ENCODE results near the gene NPR3. TPM values are rescaled to one million over a fixed set of nuclear protein-coding genes. Genes with fewer than 3 reads are reported as not detected.

Gene NPR3
- total and polyA plus RNA-seq, 8 donors: 16.5 to 48.2 (median 37.0) TPM

DNA sequence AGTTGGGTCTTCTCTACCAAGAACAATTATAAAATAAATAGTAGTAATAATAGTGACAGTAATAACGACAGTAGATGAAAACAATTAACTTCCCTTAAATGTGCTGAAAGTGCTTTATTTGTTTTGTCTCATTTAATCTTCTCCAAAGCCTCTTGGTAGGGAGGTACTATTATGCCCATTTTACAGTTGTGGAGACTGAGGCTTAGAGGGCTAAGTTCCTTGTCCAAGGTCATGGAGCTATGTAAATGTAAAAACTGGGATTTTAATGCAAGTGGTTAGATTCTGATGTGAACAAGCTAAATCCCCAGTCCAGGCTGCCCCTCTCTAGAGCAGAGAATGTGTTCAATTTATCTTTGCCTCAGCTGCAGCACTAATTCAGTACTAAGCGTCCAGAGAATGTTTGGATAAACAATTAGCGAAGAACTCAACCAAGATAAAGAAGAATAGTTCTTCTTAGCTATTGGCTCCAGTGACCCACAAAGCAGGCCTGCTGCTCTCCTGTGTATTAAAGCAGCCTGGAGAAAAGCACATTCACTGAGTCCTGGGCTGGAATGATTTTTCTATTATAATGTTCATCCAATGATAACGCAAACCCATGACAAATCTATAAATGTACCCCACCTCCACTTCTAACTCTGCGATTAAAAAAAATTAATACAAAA is 68.8 kb downstream of the NPR3 start:
- intact Hi-C loops (cut with DNase I): no loop called here
- H3K4me3 ChIP-seq: no peak overlapping the region
- no peak for TF ChIP-seq CTCF (IDR thresholded peaks at IDR 0.05)
- H3K36me3 ChIP-seq: no peaks in the 10 kb centered on the region
- no peaks in the 10 kb centered on the region for H3K4me1 ChIP-seq
- ATAC-seq: no peak
- DNase-seq: no peak
- H3K27ac ChIP-seq: no peak overlapping the region
- no peaks in the 10 kb centered on the region for H3K9me3 ChIP-seq
- no peaks in the 10 kb centered on the region for H3K27me3 ChIP-seq

DNA sequence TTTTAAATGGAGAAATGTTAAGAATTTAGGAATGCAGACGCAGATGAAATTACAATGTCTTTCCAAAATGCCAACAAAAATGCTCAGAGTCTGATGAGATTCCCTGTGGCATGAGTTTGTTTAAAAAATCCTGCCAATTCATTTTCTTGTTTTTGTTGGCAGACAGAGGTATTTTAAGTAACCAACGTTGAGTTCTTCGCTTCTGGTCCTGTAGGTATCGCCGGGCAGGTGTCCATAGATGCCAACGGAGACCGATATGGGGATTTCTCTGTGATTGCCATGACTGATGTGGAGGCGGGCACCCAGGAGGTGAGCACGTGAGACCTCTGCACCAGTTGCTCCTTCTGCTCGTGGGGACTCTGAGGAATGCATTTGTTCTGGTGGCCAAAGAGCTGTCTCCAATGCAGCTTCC is 69.4 kb downstream of the NPR3 start:
- no peaks in the 10 kb centered on the region for H3K9me3 ChIP-seq
- no peaks in the 10 kb centered on the region for H3K36me3 ChIP-seq
- TF ChIP-seq CTCF (IDR thresholded peaks at IDR 0.05): no peak
- H3K4me1 ChIP-seq: no peaks in the 10 kb centered on the region
- no peak overlapping the region for H3K4me3 ChIP-seq
- ATAC-seq (no peak), DNase-seq (no peak)
- intact Hi-C loops (cut with DNase I): no loop called here
- H3K27me3 ChIP-seq: no peaks in the 10 kb centered on the region
- no peak overlapping the region for H3K27ac ChIP-seq

DNA sequence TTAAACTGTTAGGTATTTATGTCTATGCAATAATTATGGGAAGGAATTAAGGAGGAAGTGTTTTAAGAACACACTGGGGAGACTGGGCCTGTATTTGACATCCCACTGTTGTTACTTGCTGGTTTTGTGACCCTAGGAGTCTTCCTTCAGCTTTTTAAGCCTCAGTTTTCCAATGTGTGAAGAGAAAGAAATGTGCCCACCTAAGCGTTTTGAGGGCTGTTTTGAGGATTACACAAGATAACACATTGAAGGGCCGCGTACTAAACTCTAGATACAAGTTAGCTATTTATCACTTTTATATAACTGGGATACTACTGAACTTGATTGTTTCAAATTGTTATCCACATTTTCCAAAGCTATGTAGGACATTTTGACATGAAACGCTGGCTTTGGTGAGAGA is 72.5 kb downstream of the NPR3 start:
- no peaks in the 10 kb centered on the region for H3K4me1 ChIP-seq
- ATAC-seq: no peak
- H3K27ac ChIP-seq: no peak overlapping the region
- DNase-seq: no peak
- intact Hi-C loops (cut with DNase I): no loop called here
- H3K27me3 ChIP-seq: no peaks in the 10 kb centered on the region
- H3K36me3 ChIP-seq: no peaks in the 10 kb centered on the region
- no peaks in the 10 kb centered on the region for H3K9me3 ChIP-seq
- H3K4me3 ChIP-seq: no peak overlapping the region
- TF ChIP-seq CTCF (IDR thresholded peaks at IDR 0.05): no peak

DNA sequence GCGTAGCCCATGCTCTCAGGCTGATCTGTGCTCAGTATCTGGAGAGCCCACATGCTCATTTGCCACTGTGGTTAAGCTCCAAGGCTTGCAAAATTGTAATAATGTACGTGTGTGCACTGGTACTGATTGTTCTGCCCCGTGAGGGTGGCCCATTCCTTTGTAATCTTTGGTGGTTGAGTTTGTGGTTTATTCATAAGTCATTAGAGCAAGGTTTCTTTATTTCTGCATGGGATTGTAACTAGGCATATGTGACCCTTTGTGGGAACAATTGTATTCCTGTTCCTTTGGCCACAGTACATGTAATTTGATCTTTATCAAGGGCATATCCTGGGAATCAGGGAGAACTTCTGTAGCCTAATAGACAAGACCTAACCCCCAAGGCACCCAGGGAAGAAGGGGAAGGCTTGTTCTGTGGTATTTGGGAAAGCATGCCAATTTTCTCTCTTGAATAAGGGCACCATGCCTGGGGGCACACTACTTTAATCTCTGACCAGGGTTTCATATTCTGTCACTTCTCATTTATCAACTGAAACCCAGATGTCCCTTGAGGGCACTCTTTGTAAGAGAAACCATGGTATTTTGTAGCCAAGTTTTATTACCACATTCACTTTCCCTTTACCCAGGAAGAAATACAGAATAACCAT is 74.6 kb downstream of the NPR3 start:
- Histone ChIP-seq H3K27ac (no peak overlapping the region), H3K4me1 (no peaks in the 10 kb centered on the region), H3K4me3 (no peak overlapping the region), H3K36me3 (no peaks in the 10 kb centered on the region), H3K9me3 (no peaks in the 10 kb centered on the region), H3K27me3 (no peaks in the 10 kb centered on the region)
- DNase-seq: no peak
- ATAC-seq: no peak
- no peak for TF ChIP-seq CTCF (IDR thresholded peaks at IDR 0.05)
- intact Hi-C loops (cut with DNase I): no loop called here

- intact Hi-C loops (cut with DNase I): no loop called here
- no peaks in the 10 kb centered on the region for H3K36me3 ChIP-seq
- no peaks in the 10 kb centered on the region for H3K9me3 ChIP-seq
- ATAC-seq: no peak
- no peak for DNase-seq
- no peak overlapping the region for H3K27ac ChIP-seq
- H3K4me1 ChIP-seq: no peaks in the 10 kb centered on the region
- no peaks in the 10 kb centered on the region for H3K27me3 ChIP-seq
- TF ChIP-seq CTCF (IDR thresholded peaks at IDR 0.05): no peak
- H3K4me3 ChIP-seq: no peak overlapping the region
Measured at GRCh38 chr5:32786311-32786710, 75.2 kb downstream of the NPR3 start.

Measured in left lung (tissue), 10 donors.